CD14-positive monocyte (primary cell): ENCODE data around the gene FGFR3. TPM values are rescaled to one million over a fixed set of nuclear protein-coding genes. Genes with fewer than 3 reads are reported as not detected.

Experiments
- DNase-seq, 3 donors: peaks; one replicate each; pipeline ENCODE4 v3.0.0-alpha.2; 2011 to 2022
- H2AFZ ChIP-seq: 2 replicates; pipeline ENCODE4 v1.6.0; 2012; ENCODE audit warnings: mild to moderate bottlenecking, low read depth, low read length, inconsistent platforms; ENCODE audit not compliant: insufficient read depth, poor library complexity, severe bottlenecking
- H3K27ac ChIP-seq, 2 donors: 1 replicate in 1 of 2; 2 replicates in 1 of 2; pipeline ENCODE4 v1.5.1; 2012 to 2013; ENCODE audit warnings: low read length in 2 of 2, control low read depth in 1 of 2, inconsistent platforms in 1 of 2, low read depth in 1 of 2, mild to moderate bottlenecking in 1 of 2
- H3K27me3 ChIP-seq, 2 donors: one replicate each; pipeline versions ENCODE4 v1.6.0 to v1.6.1; 2011 to 2013; ENCODE audit warnings: low read length in 2 of 2; ENCODE audit not compliant: control insufficient read depth in 2 of 2, insufficient read depth in 2 of 2
- H3K36me3 ChIP-seq, 2 donors: replicated peaks in 1 of 2; 1 replicate in 1 of 2; 2 replicates in 1 of 2; pipeline versions ENCODE4 v1.5.1 to v1.6.1; 2012 to 2013; ENCODE audit warnings: low read length in 2 of 2, control low read depth in 1 of 2, inconsistent platforms in 1 of 2, mild to moderate bottlenecking in 1 of 2; ENCODE audit not compliant: insufficient read depth in 2 of 2, control insufficient read depth in 1 of 2
- H3K4me1 ChIP-seq, 2 donors: 1 replicate in 1 of 2; 2 replicates in 1 of 2; pipeline versions ENCODE4 v1.5.1 to v1.6.1; 2012 to 2013; ENCODE audit warnings: low read length in 2 of 2, control low read depth in 1 of 2, inconsistent platforms in 1 of 2, mild to moderate bottlenecking in 1 of 2, moderate library complexity in 1 of 2; ENCODE audit not compliant: insufficient read depth in 2 of 2, control insufficient read depth in 1 of 2
- H3K4me2 ChIP-seq: replicated peaks from 2 replicates; pipeline ENCODE3; 2012; ENCODE audit warnings: low read length, moderate library complexity, mild to moderate bottlenecking; ENCODE audit not compliant: poor library complexity, severe bottlenecking; ENCODE audit errors: extremely low read depth
- H3K4me3 ChIP-seq, 3 experiments: fragments of 200-600 bp in 1 of 3; sonication (generic) in 1 of 3; replicated peaks in 1 of 3; 1 replicate in 2 of 3; 2 replicates in 1 of 3; pipeline ENCODE4 v1.5.1; 2011 to 2013; ENCODE audit warnings: low read length in 3 of 3, mild to moderate bottlenecking in 3 of 3, control low read depth in 2 of 3, low read depth in 2 of 3, inconsistent platforms in 1 of 3, moderate library complexity in 1 of 3
- H3K79me2 ChIP-seq: 2 replicates; pipeline ENCODE4 v1.6.0; 2012; ENCODE audit warnings: mild to moderate bottlenecking, control low read depth, inconsistent platforms, low read length, moderate library complexity; ENCODE audit not compliant: insufficient read depth
- H3K9ac ChIP-seq: 2 replicates; pipeline ENCODE4 v1.6.0; 2017; ENCODE audit warnings: low read length, mild to moderate bottlenecking; ENCODE audit not compliant: insufficient read depth, poor library complexity, severe bottlenecking
- H3K9me3 ChIP-seq, 2 donors: replicated peaks in 1 of 2; 1 replicate in 1 of 2; 2 replicates in 1 of 2; pipeline versions ENCODE4 v1.5.1 to v1.6.1; 2012 to 2013; ENCODE audit warnings: low read length in 2 of 2, control low read depth in 1 of 2; ENCODE audit not compliant: control insufficient read depth in 1 of 2, insufficient read depth in 1 of 2
- H4K20me1 ChIP-seq: 2 replicates; pipeline ENCODE4 v1.6.0; 2012; ENCODE audit warnings: mild to moderate bottlenecking, low read length, control low read depth, moderate library complexity; ENCODE audit not compliant: insufficient read depth
- H3K27ac Mint-ChIP-seq, 7 donors: one replicate each; pipeline ENCODE4 v1.8.0; 2020; ENCODE audit warnings: mild to moderate bottlenecking in 7 of 7, mixed read lengths in 7 of 7, moderate library complexity in 6 of 7, inconsistent platforms in 2 of 7
- H3K27me3 Mint-ChIP-seq, 3 donors: one replicate each; pipeline ENCODE4 v1.8.0; 2021 to 2022; ENCODE audit warnings: low read depth in 3 of 3, mild to moderate bottlenecking in 3 of 3, mixed read lengths in 3 of 3, moderate library complexity in 3 of 3, inconsistent platforms in 1 of 3
- H3K36me3 Mint-ChIP-seq, 2 donors: one replicate each; pipeline ENCODE4 v1.8.0; 2020; ENCODE audit warnings: mixed read lengths in 2 of 2, inconsistent platforms in 1 of 2, mild to moderate bottlenecking in 1 of 2
- H3K4me1 Mint-ChIP-seq: one replicate; pipeline ENCODE4 v1.8.0; 2020; ENCODE audit warnings: mild to moderate bottlenecking, mixed read lengths
- H3K4me3 Mint-ChIP-seq, 2 donors: one replicate each; pipeline ENCODE4 v1.8.0; 2020; ENCODE audit warnings: mild to moderate bottlenecking in 2 of 2, mixed read lengths in 2 of 2, moderate library complexity in 1 of 2
- H3K9me3 Mint-ChIP-seq, 7 donors: one replicate each; pipeline ENCODE4 v1.8.0; 2020 to 2022; ENCODE audit warnings: mixed read lengths in 7 of 7, mild to moderate bottlenecking in 6 of 7, moderate library complexity in 6 of 7, inconsistent platforms in 2 of 7
- WGBS: methylation state at CpG from one replicate; pipeline ENCODE4 v1.1.5; 2013; ENCODE audit warnings: missing lambda C conversion rate; ENCODE audit not compliant: insufficient coverage; 5-methylcytosine and 5-hydroxymethylcytosine counted together
- intact Hi-C, 2 donors: fragments of 100-400 bp; cut with micrococcal nuclease; formaldehyde crosslinking; loops; one replicate each; pipeline versions ENCODE4 v1.15.0 to v1.15.1; 2023
- polyA plus RNA-seq, 3 donors: library from polyadenylated mRNA; depleted of rRNA in 1 of 3; unstranded in 2 of 3; stranded (reverse) in 1 of 3; fragments of 300-500 nt in 2 of 3; fragments of >200 nt in 1 of 3; fragmentation: Illumina TruSeq in 2 of 3; gene quantifications; 1 replicate in 2 of 3; 2 replicates in 1 of 3; pipeline ENCODE4 v1.2.3, GENCODE V29; 2012 to 2021
- TF ChIP-seq, protein P1 (sequence below): fragments of 200-600 bp; IDR thresholded peaks from one replicate; pipeline ENCODE4 v1.8.0; 2022; ENCODE audit warnings: antibody characterized with exemption, mild to moderate bottlenecking

The FGFR3 gene
- polyA plus RNA-seq, 3 donors: 0.07 TPM; not detected in 2

DNA sequence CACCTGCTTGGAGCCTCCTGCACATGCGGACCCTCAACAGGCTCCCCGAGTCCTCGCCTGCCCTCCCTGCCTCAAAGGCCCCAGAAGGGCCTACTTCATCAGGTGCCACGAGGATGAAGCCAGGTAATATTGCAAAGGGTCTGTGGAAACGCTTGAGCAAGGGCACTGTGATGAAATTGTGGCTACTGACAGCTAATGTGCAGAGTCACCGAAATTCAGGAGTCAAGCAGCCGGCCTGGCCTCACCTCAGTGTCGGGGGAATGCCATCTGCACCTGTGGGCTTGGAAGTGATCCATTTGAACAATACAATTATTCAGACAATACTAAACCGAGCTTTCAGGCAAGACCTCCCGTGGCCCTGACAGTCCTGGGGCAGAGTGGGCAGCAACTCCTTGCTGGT, 3.1 kb upstream of the FGFR3 start:
- TF ChIP-seq, protein P1, sequence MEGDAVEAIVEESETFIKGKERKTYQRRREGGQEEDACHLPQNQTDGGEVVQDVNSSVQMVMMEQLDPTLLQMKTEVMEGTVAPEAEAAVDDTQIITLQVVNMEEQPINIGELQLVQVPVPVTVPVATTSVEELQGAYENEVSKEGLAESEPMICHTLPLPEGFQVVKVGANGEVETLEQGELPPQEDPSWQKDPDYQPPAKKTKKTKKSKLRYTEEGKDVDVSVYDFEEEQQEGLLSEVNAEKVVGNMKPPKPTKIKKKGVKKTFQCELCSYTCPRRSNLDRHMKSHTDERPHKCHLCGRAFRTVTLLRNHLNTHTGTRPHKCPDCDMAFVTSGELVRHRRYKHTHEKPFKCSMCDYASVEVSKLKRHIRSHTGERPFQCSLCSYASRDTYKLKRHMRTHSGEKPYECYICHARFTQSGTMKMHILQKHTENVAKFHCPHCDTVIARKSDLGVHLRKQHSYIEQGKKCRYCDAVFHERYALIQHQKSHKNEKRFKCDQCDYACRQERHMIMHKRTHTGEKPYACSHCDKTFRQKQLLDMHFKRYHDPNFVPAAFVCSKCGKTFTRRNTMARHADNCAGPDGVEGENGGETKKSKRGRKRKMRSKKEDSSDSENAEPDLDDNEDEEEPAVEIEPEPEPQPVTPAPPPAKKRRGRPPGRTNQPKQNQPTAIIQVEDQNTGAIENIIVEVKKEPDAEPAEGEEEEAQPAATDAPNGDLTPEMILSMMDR: no peak
- Histone ChIP-seq H2AFZ (no peak overlapping the region), H3K27ac (no peak overlapping the region), H3K27me3 (peaks cover 6 to 31% of the 10 kb centered on the region in 2 donors), H3K4me1 (peaks cover 5 to 14% of the 10 kb centered on the region in 2 donors), H3K36me3 (no peaks in the 10 kb centered on the region), H3K79me2 (no peaks in the 10 kb centered on the region), H4K20me1 (no peaks in the 10 kb centered on the region), H3K9me3 (no peaks in the 10 kb centered on the region), H3K9ac (no peak overlapping the region), H3K4me2 (no peak overlapping the region), H3K4me3 (no peak overlapping the region)
- Mint-ChIP-seq H3K4me3 (no peak overlapping the region), H3K36me3 (no peaks in the 10 kb centered on the region), H3K27ac (no peak overlapping the region), H3K9me3 (peaks cover 0 to 3% (median 0%) of the 10 kb centered on the region in 7 donors), H3K4me1 (no peaks in the 10 kb centered on the region), H3K27me3 (peaks cover 25 to 39% (median 25%) of the 10 kb centered on the region in 3 donors)
- WGBS: 82% methylated on average over 10 of the region's 10 CpGs
- intact Hi-C loops: no loop called here
- no peak for DNase-seq

DNA sequence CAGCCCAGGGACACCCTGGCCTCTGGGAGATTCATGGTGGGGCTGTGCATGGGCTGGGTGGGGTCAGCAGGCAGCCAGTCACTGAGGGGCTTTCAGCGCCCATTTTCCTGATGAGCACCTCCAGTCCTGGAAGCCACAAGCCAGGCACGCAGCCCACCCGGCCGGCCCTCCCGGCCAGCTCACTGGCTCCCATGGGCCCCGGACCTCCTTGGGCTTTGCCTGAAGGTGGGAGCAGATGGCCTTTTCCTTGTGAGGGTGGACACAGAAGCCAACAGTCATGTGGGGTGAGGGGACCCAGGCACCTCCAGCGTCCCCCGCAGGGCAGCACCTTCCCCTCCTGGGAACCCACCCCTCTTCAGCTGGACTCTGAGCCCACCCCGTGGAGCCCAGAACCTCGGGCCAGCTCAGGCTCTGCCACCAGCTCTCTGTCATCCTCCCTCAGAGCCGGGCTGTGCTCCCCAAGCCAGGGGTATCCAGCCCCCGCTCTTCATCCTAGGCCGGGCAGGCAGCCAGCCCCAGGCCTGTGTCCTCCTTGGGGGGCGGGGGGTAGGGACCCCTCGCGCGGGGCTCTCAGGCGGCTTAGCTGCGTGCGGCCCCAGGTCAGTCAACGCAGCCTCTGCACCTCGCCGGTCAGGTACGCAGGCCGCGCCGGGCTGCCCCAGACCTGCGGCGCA, 798 bp upstream of the FGFR3 start:
- peaks cover 44 to 62% (median 45%) of the 10 kb centered on the region in 3 donors for H3K27me3 Mint-ChIP-seq
- H3K4me3 ChIP-seq: no peak overlapping the region
- no peak overlapping the region for H2AFZ ChIP-seq
- H3K79me2 ChIP-seq: no peaks in the 10 kb centered on the region
- 75% methylated on average over 28 of the region's 29 CpGs for WGBS
- H3K27me3 ChIP-seq: peaks cover 16 to 53% of the 10 kb centered on the region in 2 donors
- H3K9me3 Mint-ChIP-seq: peaks cover 0 to 5% (median 3%) of the 10 kb centered on the region in 7 donors
- no peak overlapping the region for H3K27ac ChIP-seq
- H3K36me3 ChIP-seq: no peaks in the 10 kb centered on the region
- no peak for DNase-seq
- peaks cover 2% of the 10 kb centered on the region for H3K4me1 Mint-ChIP-seq
- H3K4me3 Mint-ChIP-seq: peak overlapping the region in 1 of 2 donors; percentile 70
- TF ChIP-seq, protein P1: no peak
- peaks cover 5 to 16% of the 10 kb centered on the region in 2 donors for H3K4me1 ChIP-seq
- H3K9ac ChIP-seq: no peak overlapping the region
- H3K36me3 Mint-ChIP-seq: no peaks in the 10 kb centered on the region
- intact Hi-C loops: no loop called here
- no peaks in the 10 kb centered on the region for H3K9me3 ChIP-seq
- H3K4me2 ChIP-seq: peak overlapping the region; percentile 11
- H4K20me1 ChIP-seq: no peaks in the 10 kb centered on the region
- H3K27ac Mint-ChIP-seq: no peak overlapping the region
